HG02884 (cell line): Measurements from ENCODE around the gene SIGLEC14.
"Not testable (repeated sequence)": the region's sequence is repeated elsewhere in the genome, so short reads cannot be mapped to it uniquely, and the experiment has no call there.

Experiments
- ATAC-seq: cut with Tn5 transposase; IDR thresholded peaks from one replicate; pipeline ENCODE4 v1.9.1; 2021; ENCODE audit warnings: mild to moderate bottlenecking, moderate library complexity; ENCODE audit not compliant: unreplicated experiment

Gene SIGLEC14, protein sequence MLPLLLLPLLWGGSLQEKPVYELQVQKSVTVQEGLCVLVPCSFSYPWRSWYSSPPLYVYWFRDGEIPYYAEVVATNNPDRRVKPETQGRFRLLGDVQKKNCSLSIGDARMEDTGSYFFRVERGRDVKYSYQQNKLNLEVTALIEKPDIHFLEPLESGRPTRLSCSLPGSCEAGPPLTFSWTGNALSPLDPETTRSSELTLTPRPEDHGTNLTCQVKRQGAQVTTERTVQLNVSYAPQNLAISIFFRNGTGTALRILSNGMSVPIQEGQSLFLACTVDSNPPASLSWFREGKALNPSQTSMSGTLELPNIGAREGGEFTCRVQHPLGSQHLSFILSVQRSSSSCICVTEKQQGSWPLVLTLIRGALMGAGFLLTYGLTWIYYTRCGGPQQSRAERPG

DNA sequence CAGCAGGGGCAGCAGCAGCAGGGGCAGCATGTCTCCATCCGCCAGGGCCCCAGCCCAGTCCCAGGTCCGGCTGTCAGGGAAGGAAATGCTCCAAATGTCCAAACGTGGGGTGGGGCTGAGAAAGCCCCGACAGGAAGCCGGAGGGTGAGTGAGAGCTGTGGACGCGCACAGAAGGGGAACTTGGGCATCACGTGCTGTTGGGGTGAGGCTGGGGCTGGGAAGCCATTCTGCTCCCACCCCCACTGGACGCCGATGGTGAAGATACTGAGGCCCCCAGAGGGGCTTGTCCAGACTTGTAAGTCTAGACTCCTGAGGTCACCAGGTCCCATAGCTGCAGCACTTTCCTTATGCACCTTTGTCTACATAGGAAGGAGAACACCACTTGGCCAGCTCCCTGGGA, at the start of gene SIGLEC14:
TSS of gene SIGLEC14 (minus strand) at position 96 of the 400 bp plus-strand sequence. CDS start at position 30, 66 bp downstream.
- not testable (repeated sequence) for ATAC-seq

DNA sequence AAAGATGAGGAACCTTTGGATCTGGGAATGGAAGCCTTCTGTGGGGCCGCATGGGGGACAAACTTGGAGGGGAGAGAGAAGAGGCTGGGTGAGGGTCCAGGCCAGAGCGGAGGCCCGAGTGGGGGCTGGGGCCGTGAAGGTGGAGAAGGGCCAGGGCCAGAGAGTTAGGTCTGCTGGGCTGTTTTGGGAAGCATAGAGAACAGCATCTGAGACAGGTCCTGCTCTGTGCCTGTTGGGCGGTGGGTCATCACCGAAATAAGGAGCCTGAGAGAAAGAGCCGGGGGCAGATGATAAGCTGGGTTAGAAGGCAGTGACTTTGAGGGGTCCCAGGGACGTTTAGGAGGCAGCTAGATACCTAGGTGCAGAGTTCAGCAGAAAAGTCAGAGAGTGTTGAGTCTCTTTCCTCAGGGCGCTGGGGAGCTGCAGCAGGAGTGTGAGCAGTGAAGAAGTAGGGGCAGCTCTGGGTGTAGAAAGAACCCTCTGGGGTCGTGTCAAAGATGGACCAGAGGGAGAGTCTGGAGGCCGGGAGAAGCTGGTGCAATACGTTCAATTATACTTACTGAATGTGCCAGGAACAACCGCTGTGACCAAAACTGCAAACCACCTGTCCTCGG, 49.2 kb upstream of the SIGLEC14 start:
- no peak for ATAC-seq

DNA sequence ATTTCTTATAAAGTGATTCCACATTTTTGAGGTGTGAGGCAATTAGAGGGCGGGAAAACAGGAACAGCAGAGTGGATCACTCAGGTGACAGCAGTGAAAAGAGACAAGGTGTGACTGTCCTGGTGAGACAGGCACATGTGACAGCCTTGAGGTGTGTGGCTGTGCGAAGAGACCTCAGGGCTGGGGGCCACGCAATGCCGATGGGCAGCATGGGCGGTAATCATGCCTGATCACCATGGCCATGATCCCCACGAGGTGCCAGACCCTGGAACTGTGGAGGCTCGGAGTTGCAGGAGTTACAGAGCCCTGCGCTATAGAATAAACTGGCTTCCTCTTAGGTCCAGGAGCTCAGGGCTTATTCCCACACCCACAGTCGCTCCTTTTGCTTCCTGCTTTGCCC, 48.5 kb upstream of the SIGLEC14 start:
- no peak for ATAC-seq

DNA sequence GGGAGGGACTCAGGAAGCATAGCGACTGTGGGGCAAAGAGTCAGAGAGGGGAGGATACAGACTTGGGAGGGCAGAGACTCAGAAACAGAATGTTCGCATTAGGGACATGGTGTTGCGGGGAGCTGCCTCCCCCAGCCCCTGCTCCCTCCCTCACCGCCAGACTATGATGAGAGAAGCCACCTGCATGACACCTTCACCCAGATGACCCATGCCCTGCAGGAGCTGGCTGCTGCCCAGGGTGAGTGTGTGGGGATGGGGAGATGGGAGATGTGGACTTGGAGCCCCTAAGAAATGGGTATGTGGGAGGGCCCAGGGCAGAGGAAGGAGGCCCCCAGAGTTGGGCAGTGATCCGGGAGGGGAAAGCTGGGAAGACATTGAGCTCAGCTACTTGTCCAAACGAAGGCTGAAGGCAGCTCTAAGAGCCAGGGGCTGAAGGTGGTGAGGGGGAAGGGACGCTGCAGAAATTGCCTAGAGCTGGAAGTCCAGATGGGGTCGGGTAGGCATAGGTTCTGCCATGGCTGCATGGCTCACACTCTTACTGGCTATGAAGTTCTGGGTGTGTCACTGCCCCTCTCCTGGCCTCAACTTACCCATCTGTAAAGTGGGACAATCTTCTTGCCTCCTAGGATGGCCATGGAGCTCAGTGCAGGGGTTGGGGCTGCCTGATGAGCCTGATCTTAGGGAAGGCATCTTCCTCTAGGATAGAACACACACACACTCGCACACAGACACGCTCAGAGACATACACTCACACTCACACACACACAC, 47.9 kb upstream of the SIGLEC14 start:
- no peak for ATAC-seq

DNA sequence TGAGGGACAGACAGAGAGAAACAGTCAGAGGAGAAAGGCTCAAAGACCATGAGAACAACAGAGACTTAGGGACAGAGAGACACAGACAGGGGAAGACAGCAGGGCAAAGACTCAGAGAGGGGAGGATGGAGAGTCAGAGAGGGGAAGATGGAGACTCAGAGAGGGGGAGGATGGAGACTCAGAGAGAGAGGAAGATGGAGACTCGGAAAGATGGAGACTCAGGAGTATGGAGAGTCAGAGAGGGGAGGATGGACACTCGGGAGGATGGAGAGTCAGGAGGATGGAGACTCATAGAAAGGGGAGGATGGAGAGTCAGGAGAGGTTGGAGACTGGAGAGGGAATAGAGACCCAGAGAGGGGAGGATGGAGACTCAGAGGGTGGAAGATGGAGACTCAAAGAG, 47.2 kb upstream of the SIGLEC14 start:
- no peak for ATAC-seq

DNA sequence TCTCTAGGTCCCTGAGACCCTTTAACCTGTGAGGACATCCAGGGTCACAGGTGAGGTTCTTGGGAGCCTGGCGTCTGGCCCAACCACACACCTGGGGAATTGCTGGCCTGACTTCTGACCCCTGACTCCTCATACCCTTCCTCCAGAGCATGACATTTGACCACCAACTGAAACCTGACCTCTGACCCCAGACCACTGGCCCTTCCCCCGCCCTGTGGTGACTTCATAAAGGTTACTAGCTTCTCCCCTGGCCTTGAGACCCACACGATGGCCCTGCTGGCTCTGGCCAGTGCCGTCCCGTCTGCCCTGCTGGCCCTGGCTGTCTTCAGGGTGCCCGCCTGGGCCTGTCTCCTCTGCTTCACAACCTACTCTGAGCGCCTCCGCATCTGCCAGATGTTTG, 46.6 kb upstream of the SIGLEC14 start, which contains the start of gene SPACA6:
TSS of gene SPACA6 (plus strand) at position 71 of the 400 bp plus-strand sequence. CDS start at position 268, 197 bp downstream.
- no peak for ATAC-seq

DNA sequence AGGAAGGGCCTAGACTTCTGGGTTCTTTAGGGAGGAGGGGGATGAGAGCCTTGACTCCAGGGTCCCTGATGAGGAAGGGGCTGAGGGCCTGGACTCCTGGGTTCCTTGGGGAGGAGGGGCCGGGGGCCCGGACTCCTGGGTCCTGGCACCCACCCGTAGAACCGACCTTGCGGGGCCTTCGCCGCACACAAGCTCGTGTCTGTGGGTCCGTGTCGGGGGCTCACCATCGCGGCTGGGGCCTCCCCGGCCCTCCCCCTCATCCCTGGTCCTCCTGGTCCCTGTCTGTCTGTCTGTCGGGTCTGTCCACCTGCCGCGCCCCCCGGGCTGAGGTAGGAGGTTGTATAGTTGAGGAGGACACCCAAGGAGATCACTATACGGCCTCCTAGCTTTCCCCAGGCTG, 45.8 kb upstream of the SIGLEC14 start:
- no peak for ATAC-seq

DNA sequence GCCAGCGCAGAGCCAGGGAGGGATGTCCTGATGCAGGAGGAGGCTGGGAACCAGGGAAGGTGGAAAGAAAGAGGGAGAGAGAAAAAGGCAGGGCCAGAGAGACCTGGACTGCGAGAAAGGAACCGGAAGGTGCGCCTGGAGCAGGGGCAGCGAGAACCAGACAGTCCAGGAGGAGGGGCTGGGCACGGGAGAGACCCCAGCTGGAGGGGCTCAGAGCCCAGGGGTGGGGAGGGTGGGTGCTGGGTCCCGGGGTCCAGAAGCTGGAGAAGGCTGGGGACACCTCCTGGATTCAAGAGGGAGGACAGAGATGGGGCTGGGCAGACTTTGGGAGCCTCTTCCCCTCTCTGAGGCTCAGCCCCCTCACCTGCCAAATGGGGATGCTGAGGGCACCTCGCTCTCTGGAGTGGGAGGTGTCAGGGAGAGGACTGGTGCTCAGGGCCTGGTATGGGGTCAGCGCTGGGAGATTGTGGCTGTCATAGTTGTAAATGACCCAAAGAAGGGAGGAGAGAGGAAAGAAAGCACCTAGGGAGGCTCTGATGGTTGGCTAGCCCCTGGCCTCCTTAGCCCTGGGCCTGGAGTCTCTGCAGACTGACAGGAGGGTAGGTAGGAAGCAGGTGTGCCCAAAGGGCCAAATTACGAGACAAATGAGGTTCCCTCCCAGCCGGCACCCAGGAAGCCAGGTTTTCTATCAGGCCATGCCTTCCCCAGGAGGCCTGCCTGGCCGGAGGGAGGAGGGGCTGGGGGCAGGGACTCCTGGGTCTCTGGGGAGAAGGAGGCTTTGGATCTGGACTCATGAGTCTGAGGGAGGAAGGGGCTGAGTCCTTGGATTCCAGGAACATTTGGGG, 45.2 kb upstream of the SIGLEC14 start:
- no peak for ATAC-seq

DNA sequence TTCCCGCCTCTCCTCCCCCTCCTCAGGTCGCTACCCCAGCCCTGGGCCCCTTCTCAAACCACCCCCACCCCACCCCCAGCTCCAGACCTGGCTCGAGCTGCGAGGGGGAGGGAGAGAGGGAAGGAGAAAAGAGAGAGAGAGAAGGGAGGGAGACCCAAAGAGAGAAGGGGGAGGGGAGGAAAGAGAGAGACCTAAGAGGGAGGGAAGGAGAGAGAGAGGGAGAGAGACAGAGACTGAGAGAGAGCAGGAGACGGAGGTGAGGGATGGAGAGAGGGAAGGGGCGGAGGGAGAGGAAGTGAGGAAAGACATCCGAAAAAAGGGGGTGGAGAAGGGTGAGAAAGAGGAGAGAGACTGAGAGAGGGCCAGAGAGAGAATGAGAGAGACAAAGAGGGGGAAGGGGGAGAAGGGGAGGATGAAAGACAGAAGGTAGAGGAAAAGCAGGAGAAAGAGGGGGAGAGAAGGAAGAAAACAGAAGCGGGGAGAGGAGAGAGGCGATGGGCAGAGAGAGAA, 44.5 kb upstream of the SIGLEC14 start:
- ATAC-seq: no peak

DNA sequence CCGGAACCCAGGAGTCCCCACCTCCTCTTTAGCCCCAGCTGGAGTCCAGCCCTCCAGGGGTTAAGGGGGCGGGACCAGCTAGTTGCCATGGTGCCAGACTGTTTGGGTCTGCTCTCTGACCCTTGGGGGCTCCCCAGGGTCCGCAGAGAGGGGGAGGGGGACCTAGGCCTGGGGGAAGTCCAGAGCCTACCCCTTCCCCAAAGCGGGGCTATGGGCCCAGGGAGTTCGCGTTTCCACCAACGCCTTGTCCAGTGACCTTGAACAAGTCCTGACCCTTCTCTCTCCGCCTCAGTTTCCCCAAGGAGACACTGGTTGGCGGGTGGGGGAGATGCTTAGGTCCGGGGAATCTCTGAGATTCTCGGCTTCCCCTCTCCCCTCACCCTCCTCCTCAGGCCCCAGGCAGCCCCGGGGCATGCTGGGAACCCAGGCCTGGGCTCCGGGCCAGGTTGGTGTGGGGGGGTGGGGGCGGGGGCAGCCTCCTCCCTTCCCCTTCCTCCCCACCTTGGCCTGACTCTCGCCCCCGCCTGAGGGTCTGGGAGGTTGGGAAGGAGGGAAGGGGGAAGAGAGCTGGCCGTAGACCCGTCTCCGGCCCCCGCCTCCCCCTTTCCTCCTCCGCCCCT, 43.9 kb upstream of the SIGLEC14 start:
- ATAC-seq: no peak

DNA sequence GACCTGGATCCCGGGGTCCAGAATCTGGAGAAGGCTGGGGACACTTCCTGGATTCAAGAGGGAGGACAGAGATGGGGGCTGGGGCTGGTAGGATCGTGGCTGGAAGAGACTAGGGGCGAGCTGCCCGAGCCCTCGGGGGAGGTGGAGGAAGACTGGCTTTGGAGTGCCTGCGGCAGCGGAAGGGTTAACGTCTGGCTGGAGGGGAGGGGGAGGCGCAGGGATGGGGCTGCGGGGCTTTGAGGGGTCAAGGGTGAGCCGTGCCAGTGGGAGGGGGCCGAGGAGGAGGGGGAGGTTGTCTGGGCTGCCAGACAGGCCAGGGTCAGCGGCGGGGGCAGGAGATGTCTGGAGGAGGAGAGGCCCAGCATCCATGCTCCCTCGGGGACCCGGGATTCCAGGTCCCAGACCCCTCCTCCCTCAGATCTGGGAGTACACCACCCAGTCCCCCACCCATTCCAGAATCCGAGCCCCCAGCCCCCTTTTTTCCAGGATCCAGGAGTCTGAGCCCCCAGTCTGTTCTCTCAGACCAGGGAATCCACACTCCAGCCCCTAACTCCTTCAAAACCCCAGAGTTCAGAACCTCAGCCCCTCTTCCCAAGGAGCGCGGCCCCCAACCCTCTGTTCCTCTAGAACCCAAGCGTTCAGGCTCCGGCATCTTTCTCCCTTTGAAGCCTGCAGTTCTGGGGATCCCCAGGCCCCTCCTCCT, 43.3 kb upstream of the SIGLEC14 start:
- ATAC-seq: no peak

DNA sequence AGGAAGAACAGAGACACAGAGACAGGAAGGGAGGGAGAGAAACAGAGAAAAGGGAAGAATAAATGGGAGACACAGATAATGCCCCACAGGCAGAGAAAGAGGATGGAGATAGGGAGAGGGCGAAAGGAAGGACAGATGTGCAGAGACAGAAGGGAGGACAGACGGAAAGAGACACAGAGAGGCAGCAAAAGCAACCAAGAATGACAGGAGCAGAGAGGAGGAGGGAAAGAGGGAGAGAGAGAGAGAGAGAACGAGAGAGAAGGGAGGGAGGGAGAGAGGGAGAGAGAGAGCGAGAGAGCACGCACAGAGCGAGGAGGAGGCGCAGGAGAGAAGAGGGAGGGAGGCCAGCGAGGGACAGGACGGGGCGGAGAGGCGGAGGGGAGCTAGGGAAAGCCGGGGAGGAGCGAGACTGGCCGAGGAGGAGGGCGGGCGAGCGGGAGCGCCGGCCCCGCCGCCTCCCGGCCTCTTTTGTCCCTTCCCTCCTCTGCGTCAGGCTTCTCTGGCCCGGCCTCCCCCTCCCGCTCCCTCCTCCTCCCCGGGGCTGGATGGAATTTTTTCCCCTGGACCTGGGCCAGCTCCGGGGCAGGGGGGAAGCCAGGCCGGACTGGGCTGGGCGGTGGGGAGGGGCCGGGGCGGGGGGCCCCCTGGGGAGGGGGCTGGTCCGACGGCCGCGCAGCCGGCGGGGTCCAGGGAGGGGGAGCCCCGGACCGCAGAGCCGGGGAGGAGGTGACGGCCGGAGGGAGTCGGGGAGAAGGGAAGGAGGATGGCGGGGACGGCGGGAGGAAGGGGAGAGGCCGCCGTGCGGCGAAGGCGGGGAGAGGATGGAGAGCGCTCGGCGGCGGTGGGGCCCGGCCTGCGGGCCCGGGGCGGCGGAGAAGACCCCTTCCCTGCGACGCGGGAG, 42.3 kb upstream of the SIGLEC14 start:
- ATAC-seq: no peak

DNA sequence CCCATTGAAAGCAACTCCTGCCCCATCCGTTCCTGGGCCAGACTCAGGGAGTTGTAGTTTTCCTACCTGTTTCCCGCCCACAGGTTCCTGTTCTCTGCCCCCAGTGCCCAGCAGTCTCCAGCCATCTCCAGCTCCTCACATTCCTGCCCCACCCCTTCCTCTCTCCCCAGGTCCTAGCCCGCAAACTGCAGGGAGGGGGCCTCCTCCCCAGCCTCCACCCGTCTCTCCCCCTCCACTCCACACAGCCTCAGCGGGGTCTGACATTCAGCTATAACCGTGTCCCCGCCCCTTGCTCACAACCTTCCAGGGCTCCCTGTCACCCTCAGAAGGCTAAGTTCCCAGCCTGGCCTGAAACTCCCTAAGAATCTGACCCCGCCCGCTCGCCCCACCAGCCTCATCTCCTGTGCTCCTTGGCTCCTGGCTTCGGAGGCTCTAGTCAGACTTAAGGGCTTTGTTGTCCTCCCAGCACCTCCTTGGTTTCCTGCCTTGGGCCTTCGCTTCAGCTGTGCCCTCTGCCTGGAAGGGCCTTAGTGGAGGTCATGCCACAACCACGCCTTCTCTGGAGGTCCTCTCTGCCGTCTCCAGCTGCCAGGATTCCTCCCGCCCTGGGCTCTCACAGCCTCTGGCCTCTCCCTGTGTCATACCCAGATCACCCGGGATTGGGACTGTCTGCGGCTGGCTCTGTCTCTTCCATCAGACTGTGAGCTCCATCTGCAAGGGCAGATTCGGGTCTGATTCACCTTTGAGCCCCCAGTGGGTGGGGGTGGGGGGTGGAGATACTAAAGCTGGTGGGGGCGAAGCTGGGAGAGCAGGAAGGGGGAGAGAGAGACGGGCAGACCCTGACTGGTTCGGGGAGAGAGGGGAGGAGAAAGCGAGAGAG, 41.4 kb upstream of the SIGLEC14 start:
- ATAC-seq: no peak

DNA sequence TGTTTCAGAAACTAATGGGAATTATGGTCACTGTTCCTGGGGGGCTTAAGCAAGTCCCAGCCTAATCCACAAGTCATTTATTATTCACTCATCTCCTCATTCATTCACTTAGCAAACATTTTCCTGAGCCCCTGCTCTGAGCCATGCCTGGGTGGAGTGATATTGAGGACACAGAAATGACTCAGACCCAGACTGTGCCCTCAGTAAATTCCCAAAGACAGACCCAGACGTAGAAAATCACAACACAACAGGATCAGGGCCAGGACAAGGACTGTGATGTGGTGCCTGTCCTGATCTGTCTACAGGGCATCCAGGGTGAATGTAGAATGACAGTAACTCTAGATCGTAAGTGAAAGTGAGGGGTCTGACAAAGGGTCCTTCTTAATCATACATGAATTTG, 39.5 kb upstream of the SIGLEC14 start:
- ATAC-seq: no peak

DNA sequence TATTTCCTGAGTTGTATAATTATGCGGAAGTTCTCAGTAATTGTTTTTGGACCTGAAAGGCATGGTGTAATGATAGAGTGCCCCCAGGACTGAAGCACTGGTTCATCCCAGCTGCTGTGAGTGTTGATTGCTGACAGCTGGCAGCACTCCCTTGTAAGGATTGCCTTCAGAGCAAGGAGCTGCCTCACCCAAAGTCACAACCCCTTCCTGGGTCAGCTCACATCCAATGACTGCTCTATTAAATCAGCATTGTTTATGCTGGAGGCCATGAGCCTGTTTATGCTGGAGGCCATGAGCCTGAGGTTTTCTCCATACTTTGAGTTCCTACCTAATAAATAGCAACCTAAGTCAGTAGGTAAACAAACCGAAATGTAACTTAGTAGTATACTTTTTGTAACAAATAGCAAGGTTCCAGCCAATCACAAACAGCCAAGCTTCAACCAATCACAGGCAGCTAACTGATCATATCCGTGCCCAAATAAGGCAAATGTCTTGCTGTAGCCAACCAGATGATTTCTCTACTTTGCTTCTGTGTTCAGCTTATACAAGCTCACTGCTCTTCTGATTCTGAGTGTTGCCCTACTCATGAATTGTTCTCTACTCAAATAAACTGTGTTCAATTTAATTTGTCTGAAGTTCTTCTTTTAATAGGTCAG, 34.8 kb upstream of the SIGLEC14 start:
- no peak for ATAC-seq

DNA sequence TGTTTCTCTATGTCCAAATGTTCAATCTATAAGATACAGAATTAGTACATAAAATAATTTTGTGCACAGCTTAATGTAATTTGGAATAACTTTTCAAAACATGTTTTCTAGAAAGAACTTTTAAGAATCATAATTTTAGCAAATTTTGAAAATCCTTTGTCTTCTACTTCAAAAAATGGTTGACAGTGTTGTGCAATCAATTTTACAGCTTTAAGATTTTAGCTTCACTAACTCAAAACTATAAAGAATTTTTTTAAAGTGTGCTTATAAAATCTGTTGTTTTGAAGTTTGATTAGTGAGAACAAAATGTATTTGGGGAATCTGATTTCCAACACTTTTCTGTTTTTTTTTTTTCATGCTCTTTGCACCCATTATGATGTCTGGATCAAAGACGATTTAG, 33.8 kb upstream of the SIGLEC14 start:
- ATAC-seq: no peak

DNA sequence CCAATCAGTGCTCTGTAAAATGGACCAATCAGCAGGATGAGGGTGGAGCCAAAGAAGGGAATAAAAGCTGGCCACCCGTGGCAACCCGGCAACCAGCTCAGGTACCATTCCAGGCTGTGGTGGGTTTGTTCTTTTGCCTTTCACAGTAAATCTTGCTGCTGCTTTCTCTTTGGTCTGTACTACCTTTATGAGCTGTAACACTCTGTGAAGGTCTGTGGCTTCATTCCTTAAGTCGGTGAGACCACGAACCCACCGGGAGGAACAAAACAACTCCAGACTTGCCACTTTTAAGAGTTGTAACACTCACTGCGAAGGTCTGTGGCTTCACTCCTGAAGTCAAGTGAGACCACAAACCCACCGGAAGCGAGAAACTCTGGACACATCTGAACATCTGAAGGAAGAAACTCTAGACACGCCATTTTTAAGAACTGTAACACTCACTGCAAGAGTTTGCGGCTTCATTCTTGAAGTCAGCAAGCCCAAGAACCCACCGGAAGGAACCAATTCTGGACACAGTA, 30.0 kb upstream of the SIGLEC14 start:
- no peak for ATAC-seq
